BLaER1 (cell line): ENCODE data around the gene RNF19B.
A peak's percentile ranks its signal among the peaks of the same experiment; 100 is the strongest.
"Not testable (repeated sequence)": the region's sequence is repeated elsewhere in the genome, so short reads cannot be mapped to it uniquely, and the experiment has no call there.

Experiments used
- H3K27ac ChIP-seq: shearing (Covaris generic); formaldehyde crosslinking; 2 replicates; pipeline ENCODE4 v1.8.1; 2022
- H3K27me3 ChIP-seq: shearing (Covaris generic); formaldehyde crosslinking; 2 replicates; pipeline ENCODE4 v1.8.1; 2022
- H3K36me3 ChIP-seq: shearing (Covaris generic); formaldehyde crosslinking; 2 replicates; pipeline ENCODE4 v1.8.1; 2022
- H3K4me1 ChIP-seq: shearing (Covaris generic); formaldehyde crosslinking; 2 replicates; pipeline ENCODE4 v1.8.1; 2022
- H3K4me2 ChIP-seq: shearing (Covaris generic); formaldehyde crosslinking; 2 replicates; pipeline ENCODE4 v1.8.1; 2022
- H3K4me3 ChIP-seq: shearing (Covaris generic); formaldehyde crosslinking; 2 replicates; pipeline ENCODE4 v1.8.1; 2022
- H3K9ac ChIP-seq: shearing (Covaris generic); formaldehyde crosslinking; 2 replicates; pipeline ENCODE4 v1.8.1; 2022
- H3K9me3 ChIP-seq: shearing (Covaris generic); formaldehyde crosslinking; 2 replicates; pipeline ENCODE4 v1.8.1; 2022
- H4K20me1 ChIP-seq: shearing (Covaris generic); formaldehyde crosslinking; 2 replicates; pipeline ENCODE4 v1.8.1; 2022
- Cebpa-rat ChIP-seq: shearing (Covaris generic); IDR thresholded peaks from 2 replicates; pipeline ENCODE4 v1.8.1; 2022

RNF19B gene

GRCh38 chr1:32983020-32983419 is 18.4 kb upstream of the RNF19B start:
- no peak for TF ChIP-seq Cebpa-rat
- H3K4me2 ChIP-seq = 0 out of 2 replicates have a peak overlapping the region, but pooled peaks have one; percentile 5

GRCh38 chr1:32981003-32981901 is 16.6 kb upstream of the RNF19B start:
- peak overlapping the region; percentile 58; the same call in 1 of the 2 replicates for H3K9ac ChIP-seq
- H3K9me3 ChIP-seq = no peaks in the 10 kb centered on the region
- no peaks in the 10 kb centered on the region for H3K36me3 ChIP-seq
- no peaks in the 10 kb centered on the region for H4K20me1 ChIP-seq
- peak overlapping the region; percentile 9; the same call in 1 of the 2 replicates for H3K4me3 ChIP-seq
- no peaks in the 10 kb centered on the region for H3K27me3 ChIP-seq
- H3K4me1 ChIP-seq = peaks cover 56% of the 10 kb centered on the region
- no peak for TF ChIP-seq Cebpa-rat
- peak overlapping the region; percentile 67 for H3K27ac ChIP-seq
- H3K4me2 ChIP-seq = peak overlapping the region; percentile 74

More at GRCh38 chr1:32983020-32983419, 18.4 kb upstream of the RNF19B start:
- Histone ChIP-seq H3K9ac (no peak overlapping the region), H3K4me3 (no peak overlapping the region), H4K20me1 (no peaks in the 10 kb centered on the region), H3K4me1 (peaks cover 58% of the 10 kb centered on the region), H3K27me3 (no peaks in the 10 kb centered on the region), H3K9me3 (no peaks in the 10 kb centered on the region), H3K36me3 (no peaks in the 10 kb centered on the region), H3K27ac (no peak overlapping the region)

- Histone ChIP-seq H3K27ac (peak overlapping the region; percentile 16; the same call in 1 of the 2 replicates), H3K36me3 (no peaks in the 10 kb centered on the region), H3K27me3 (no peaks in the 10 kb centered on the region), H3K9me3 (peaks cover 7% of the 10 kb centered on the region; the same call in 1 of the 2 replicates), H3K4me2 (peak overlapping the region; percentile 74), H4K20me1 (no peaks in the 10 kb centered on the region), H3K9ac (no peak overlapping the region), H3K4me1 (peaks cover 52% of the 10 kb centered on the region), H3K4me3 (no peak overlapping the region)
- TF ChIP-seq Cebpa-rat = no peak
Measured at GRCh38 chr1:32980080-32980479, 15.5 kb upstream of the RNF19B start.

DNA sequence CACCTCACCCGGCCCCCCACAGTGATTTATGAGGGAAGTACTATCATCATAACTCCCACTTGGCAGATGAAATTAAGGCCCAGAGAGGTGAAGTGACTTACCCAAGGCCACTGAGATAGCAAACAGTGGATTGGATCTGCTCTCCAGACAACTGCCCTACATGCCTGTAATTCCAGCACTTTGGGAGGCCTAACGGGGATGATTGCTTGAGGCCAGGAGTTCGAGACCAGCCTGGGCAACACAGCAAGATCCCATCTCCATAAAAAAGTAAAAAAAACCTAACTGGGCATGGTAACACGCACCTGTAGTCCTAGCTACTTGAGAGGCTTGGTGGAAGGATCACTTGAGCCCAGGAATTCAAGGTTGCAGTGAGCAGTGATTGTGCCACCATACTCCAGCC is 14.2 kb upstream of the RNF19B start:
- H3K9ac ChIP-seq = no peak overlapping the region
- peaks cover 7% of the 10 kb centered on the region; the same call in 1 of the 2 replicates for H3K9me3 ChIP-seq
- no peaks in the 10 kb centered on the region for H3K36me3 ChIP-seq
- H4K20me1 ChIP-seq = no peaks in the 10 kb centered on the region
- H3K27me3 ChIP-seq = peaks cover under 1% of the 10 kb centered on the region; the same call in 1 of the 2 replicates
- H3K27ac ChIP-seq = no peak overlapping the region
- H3K4me1 ChIP-seq = peaks cover 39% of the 10 kb centered on the region
- no peak for TF ChIP-seq Cebpa-rat
- no peak overlapping the region for H3K4me3 ChIP-seq
- no peak overlapping the region for H3K4me2 ChIP-seq

- H3K27ac ChIP-seq = no peak overlapping the region
- H3K9me3 ChIP-seq = peaks cover 13% of the 10 kb centered on the region
- peaks cover 12% of the 10 kb centered on the region for H3K27me3 ChIP-seq
- no peak overlapping the region for H3K9ac ChIP-seq
- H3K4me1 ChIP-seq = peaks cover 29% of the 10 kb centered on the region
- H3K4me2 ChIP-seq = no peak overlapping the region
- no peaks in the 10 kb centered on the region for H4K20me1 ChIP-seq
- H3K36me3 ChIP-seq = no peaks in the 10 kb centered on the region
- H3K4me3 ChIP-seq = no peak overlapping the region
- TF ChIP-seq Cebpa-rat = no peak
Measured at GRCh38 chr1:32977546-32978087, 13.0 kb upstream of the RNF19B start.

DNA sequence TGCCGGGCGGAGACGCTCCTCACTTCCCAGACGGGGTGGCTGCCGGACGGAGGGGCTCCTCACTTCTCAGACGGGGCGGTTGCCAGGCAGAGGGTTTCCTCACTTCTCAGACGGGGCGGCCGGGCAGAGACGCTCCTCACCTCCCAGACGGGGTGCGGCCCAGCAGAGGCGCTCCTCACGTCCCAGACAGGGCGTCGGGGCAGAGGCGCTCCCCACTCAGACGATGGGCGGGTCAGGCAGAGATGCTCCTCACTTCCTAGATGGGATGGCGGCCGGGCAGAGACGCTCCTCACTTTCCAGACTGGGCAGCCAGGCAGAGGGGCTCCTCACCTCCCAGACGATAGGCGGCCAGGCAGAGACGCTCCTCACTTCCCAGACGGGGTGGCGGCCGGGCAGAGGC is 10.4 kb upstream of the RNF19B start:
- H3K4me2 ChIP-seq, H3K36me3 ChIP-seq, H3K9ac ChIP-seq, H3K27ac ChIP-seq, H3K4me3 ChIP-seq, H4K20me1 ChIP-seq, H3K4me1 ChIP-seq: not testable (repeated sequence)
- Histone ChIP-seq H3K9me3 (peaks cover 20% of the 10 kb centered on the region), H3K27me3 (peaks cover 34% of the 10 kb centered on the region)

- H4K20me1 ChIP-seq, H3K4me3 ChIP-seq, H3K4me1 ChIP-seq, H3K9ac ChIP-seq, H3K27ac ChIP-seq, H3K36me3 ChIP-seq, H3K4me2 ChIP-seq: not testable (repeated sequence)
- Histone ChIP-seq H3K27me3 (peaks cover 34% of the 10 kb centered on the region), H3K9me3 (peaks cover 20% of the 10 kb centered on the region)
Measured at GRCh38 chr1:32973458-32973857, 8.8 kb upstream of the RNF19B start.

GRCh38 chr1:32972814-32973428 is 8.3 kb upstream of the RNF19B start:
- peaks cover 34% of the 10 kb centered on the region for H3K27me3 ChIP-seq
- H3K27ac ChIP-seq = no peak overlapping the region
- peak overlapping the region; percentile 56 for H3K4me3 ChIP-seq
- no peaks in the 10 kb centered on the region for H4K20me1 ChIP-seq
- H3K4me1 ChIP-seq = no peaks in the 10 kb centered on the region
- peak overlapping the region; percentile 53 for H3K4me2 ChIP-seq
- H3K9ac ChIP-seq = no peak overlapping the region
- no peaks in the 10 kb centered on the region for H3K36me3 ChIP-seq
- TF ChIP-seq Cebpa-rat = no peak
- H3K9me3 ChIP-seq = peaks cover 20% of the 10 kb centered on the region

- H3K4me1 ChIP-seq = no peaks in the 10 kb centered on the region
- H3K9me3 ChIP-seq = peaks cover 20% of the 10 kb centered on the region
- H3K4me3 ChIP-seq = no peak overlapping the region
- no peak overlapping the region for H3K27ac ChIP-seq
- H4K20me1 ChIP-seq = no peaks in the 10 kb centered on the region
- H3K9ac ChIP-seq = no peak overlapping the region
- no peak for TF ChIP-seq Cebpa-rat
- no peak overlapping the region for H3K4me2 ChIP-seq
- H3K36me3 ChIP-seq = no peaks in the 10 kb centered on the region
- peaks cover 34% of the 10 kb centered on the region for H3K27me3 ChIP-seq
Measured at GRCh38 chr1:32971576-32971975, 7.0 kb upstream of the RNF19B start.

- Histone ChIP-seq H3K4me3 (no peak overlapping the region), H3K4me1 (no peaks in the 10 kb centered on the region), H3K36me3 (no peaks in the 10 kb centered on the region), H3K27me3 (peaks cover 34% of the 10 kb centered on the region), H3K9ac (no peak overlapping the region), H4K20me1 (no peaks in the 10 kb centered on the region), H3K4me2 (no peak overlapping the region), H3K27ac (no peak overlapping the region), H3K9me3 (peaks cover 20% of the 10 kb centered on the region)
- no peak for TF ChIP-seq Cebpa-rat
Measured at GRCh38 chr1:32971156-32971555, 6.5 kb upstream of the RNF19B start.
